ENCODE data around the gene RFTN1.

- TF ChIP-seq, protein P1, sequence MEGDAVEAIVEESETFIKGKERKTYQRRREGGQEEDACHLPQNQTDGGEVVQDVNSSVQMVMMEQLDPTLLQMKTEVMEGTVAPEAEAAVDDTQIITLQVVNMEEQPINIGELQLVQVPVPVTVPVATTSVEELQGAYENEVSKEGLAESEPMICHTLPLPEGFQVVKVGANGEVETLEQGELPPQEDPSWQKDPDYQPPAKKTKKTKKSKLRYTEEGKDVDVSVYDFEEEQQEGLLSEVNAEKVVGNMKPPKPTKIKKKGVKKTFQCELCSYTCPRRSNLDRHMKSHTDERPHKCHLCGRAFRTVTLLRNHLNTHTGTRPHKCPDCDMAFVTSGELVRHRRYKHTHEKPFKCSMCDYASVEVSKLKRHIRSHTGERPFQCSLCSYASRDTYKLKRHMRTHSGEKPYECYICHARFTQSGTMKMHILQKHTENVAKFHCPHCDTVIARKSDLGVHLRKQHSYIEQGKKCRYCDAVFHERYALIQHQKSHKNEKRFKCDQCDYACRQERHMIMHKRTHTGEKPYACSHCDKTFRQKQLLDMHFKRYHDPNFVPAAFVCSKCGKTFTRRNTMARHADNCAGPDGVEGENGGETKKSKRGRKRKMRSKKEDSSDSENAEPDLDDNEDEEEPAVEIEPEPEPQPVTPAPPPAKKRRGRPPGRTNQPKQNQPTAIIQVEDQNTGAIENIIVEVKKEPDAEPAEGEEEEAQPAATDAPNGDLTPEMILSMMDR (conservative IDR thresholded peaks at IDR 0.05; ENCODE audit: low read length), result no peak
- no peak for TF ChIP-seq EZH2phosphoT487 (IDR thresholded peaks at IDR 0.05; ENCODE audit: borderline replicate concordance, low read depth, low read length)
These were observed 224.2 kb downstream of the RFTN1 start for GRCh38 chr3:16289144-16289889.

All from OCI-LY7 (cell line).